ENCODE measurements around the gene ROBO1. TPM values are rescaled to one million over a fixed set of nuclear protein-coding genes. Genes with fewer than 3 reads are reported as not detected.

ROBO1 gene
- total RNA-seq, 6 experiments from 2014 or later: 1.1 to 7.2 (median 4.3) TPM

- intact Hi-C loops (cut with DNase I): no loop called here
- DNase-seq (no peak), ATAC-seq (no peak)
- WGBS (ENCODE audit: insufficient coverage, low coverage, low lambda C conversion rate, missing lambda C conversion rate): 53% methylated on average over 5 of the region's 6 CpGs
- Histone ChIP-seq H3K36me3 (no peaks in the 10 kb centered on the region), H3K4me3 (no peak overlapping the region), H3K27me3 (no peaks in the 10 kb centered on the region), H3K9me3 (no peaks in the 10 kb centered on the region), H3K4me1 (no peaks in the 10 kb centered on the region), H3K27ac (no peak overlapping the region)
- TF ChIP-seq, protein P1, sequence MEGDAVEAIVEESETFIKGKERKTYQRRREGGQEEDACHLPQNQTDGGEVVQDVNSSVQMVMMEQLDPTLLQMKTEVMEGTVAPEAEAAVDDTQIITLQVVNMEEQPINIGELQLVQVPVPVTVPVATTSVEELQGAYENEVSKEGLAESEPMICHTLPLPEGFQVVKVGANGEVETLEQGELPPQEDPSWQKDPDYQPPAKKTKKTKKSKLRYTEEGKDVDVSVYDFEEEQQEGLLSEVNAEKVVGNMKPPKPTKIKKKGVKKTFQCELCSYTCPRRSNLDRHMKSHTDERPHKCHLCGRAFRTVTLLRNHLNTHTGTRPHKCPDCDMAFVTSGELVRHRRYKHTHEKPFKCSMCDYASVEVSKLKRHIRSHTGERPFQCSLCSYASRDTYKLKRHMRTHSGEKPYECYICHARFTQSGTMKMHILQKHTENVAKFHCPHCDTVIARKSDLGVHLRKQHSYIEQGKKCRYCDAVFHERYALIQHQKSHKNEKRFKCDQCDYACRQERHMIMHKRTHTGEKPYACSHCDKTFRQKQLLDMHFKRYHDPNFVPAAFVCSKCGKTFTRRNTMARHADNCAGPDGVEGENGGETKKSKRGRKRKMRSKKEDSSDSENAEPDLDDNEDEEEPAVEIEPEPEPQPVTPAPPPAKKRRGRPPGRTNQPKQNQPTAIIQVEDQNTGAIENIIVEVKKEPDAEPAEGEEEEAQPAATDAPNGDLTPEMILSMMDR (IDR thresholded peaks at IDR 0.05): no peak
- no peak for TF ChIP-seq POLR2A (IDR thresholded peaks at IDR 0.05)
Measured at GRCh38 chr3:78569804-78570203, 1198.0 kb downstream of the ROBO1 start.

GRCh38 chr3:78565712-78566111 lies 1202.1 kb downstream of the ROBO1 start:
- no peak for TF ChIP-seq POLR2A (IDR thresholded peaks at IDR 0.05)
- TF ChIP-seq, protein P1 (IDR thresholded peaks at IDR 0.05): no peak
- 82% methylated on average over 1 of the region's 1 CpG for WGBS (ENCODE audit: insufficient coverage, low coverage, low lambda C conversion rate, missing lambda C conversion rate)

DNA sequence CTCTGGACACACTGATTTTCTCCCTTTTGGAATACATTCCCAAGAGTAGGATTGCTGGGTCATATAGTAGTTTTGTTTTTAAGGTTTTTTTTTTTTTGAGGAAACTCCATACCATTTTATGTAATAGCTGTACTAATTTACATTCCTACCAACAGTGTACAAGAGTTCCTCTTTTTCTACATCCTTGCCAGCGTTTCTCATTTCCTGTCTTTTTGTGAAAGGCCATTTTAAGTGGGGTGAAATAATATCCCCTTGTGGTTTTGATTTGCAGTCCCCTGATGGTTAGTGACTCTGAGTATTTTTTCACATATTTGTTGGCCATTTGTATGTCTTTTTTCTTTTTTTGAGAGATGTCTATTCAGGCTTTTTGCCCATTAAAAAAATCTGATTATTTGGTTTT lies 1205.5 kb downstream of the ROBO1 start:
- Histone ChIP-seq H3K27me3 (no peaks in the 10 kb centered on the region), H3K4me1 (no peaks in the 10 kb centered on the region), H3K36me3 (no peaks in the 10 kb centered on the region), H3K9me3 (no peaks in the 10 kb centered on the region), H3K4me3 (no peak overlapping the region), H3K27ac (no peak overlapping the region)
- intact Hi-C loops (cut with DNase I): no loop called here
- 25% methylated on average over 1 of the region's 1 CpG for WGBS (ENCODE audit: insufficient coverage, low coverage, low lambda C conversion rate, missing lambda C conversion rate)
- no peak for TF ChIP-seq POLR2A (IDR thresholded peaks at IDR 0.05)
- TF ChIP-seq, protein P1 (IDR thresholded peaks at IDR 0.05): no peak
- ATAC-seq (no peak), DNase-seq (no peak)

More at GRCh38 chr3:78565712-78566111, 1202.1 kb downstream of the ROBO1 start:
- intact Hi-C loops (cut with DNase I): no loop called here
- Histone ChIP-seq H3K4me1 (no peaks in the 10 kb centered on the region), H3K36me3 (no peaks in the 10 kb centered on the region), H3K27me3 (no peaks in the 10 kb centered on the region), H3K27ac (no peak overlapping the region), H3K4me3 (no peak overlapping the region), H3K9me3 (no peaks in the 10 kb centered on the region)
- no peak for ATAC-seq
- no peak for DNase-seq

Small RNA genes lying within 50 kb of the gene (microRNA-seq; reads per million reads assigned to microRNA genes)
- 0 reads per million in 2 donors for gene MIR3923

Small RNA genes lying within 50 kb of the gene (small RNA-seq; reads per million reads assigned to genes)
- 0 reads per million in 2 experiments for gene MIR3923
- gene RN7SL751P: 0 reads per million in 2 experiments

Measured in right lobe of liver (tissue), 6 donors.